ENCODE measurements around the gene SLC18B1. TPM values are rescaled to one million over a fixed set of nuclear protein-coding genes. Genes with fewer than 3 reads are reported as not detected.

The SLC18B1 gene
- total RNA-seq, 3 donors from 2014 or later (not counting 1 experiment from before 2014, with no cell fraction given): 2.5 to 3.6 (median 3.0) TPM

DNA sequence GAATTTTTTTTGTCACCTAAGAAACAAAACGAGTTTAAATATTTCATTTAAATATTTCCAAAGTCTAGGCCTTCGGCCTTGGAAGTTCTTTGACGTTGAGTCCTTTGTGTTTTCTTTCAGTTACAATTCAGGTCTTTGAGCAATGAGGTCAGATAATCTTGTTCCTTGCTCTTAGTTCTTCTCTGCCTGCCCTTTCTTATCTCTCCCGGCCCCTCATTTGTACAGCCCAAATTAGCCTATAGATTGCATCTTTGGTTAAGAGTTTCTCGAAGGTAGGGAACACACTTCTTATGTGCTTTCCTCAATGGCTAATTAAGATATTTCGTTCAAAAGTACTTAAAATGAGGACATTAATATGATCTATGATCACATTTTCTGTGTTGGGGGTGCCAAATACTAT, 34.5 kb upstream of the SLC18B1 start:
- H3K36me3 Mint-ChIP-seq: no peaks in the 10 kb centered on the region
- WGBS (ENCODE audit: insufficient coverage): 89% methylated on average over 6 of the region's 6 CpGs
- no peak overlapping the region for H3K4me3 ChIP-seq (ENCODE audit: low read length)
- no peaks in the 10 kb centered on the region for H3K4me1 ChIP-seq (ENCODE audit: control insufficient read depth, insufficient read depth, low read length)
- ATAC-seq (no peak), DNase-seq (no peak)
- intact Hi-C loops (cut with micrococcal nuclease): no loop called here
- no peaks in the 10 kb centered on the region for H3K9me3 Mint-ChIP-seq
- peaks cover 0 to 7% of the 10 kb centered on the region in 2 donors for H3K27me3 Mint-ChIP-seq (ENCODE audit: low read depth in 2 of 2)
- no peaks in the 10 kb centered on the region for H3K9me3 ChIP-seq (ENCODE audit: control insufficient read depth, insufficient read depth, low read length)
- no peaks in the 10 kb centered on the region for H3K27me3 ChIP-seq (ENCODE audit: control insufficient read depth, insufficient read depth, low read length)
- no peak overlapping the region for H3K4me3 Mint-ChIP-seq
- H3K27ac Mint-ChIP-seq: no peak overlapping the region
- H3K27ac ChIP-seq (ENCODE audit: low read length): no peak overlapping the region
- no peaks in the 10 kb centered on the region for H3K4me1 Mint-ChIP-seq
- TF ChIP-seq, protein P1, sequence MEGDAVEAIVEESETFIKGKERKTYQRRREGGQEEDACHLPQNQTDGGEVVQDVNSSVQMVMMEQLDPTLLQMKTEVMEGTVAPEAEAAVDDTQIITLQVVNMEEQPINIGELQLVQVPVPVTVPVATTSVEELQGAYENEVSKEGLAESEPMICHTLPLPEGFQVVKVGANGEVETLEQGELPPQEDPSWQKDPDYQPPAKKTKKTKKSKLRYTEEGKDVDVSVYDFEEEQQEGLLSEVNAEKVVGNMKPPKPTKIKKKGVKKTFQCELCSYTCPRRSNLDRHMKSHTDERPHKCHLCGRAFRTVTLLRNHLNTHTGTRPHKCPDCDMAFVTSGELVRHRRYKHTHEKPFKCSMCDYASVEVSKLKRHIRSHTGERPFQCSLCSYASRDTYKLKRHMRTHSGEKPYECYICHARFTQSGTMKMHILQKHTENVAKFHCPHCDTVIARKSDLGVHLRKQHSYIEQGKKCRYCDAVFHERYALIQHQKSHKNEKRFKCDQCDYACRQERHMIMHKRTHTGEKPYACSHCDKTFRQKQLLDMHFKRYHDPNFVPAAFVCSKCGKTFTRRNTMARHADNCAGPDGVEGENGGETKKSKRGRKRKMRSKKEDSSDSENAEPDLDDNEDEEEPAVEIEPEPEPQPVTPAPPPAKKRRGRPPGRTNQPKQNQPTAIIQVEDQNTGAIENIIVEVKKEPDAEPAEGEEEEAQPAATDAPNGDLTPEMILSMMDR (IDR thresholded peaks at IDR 0.05): no peak
- no peaks in the 10 kb centered on the region for H3K36me3 ChIP-seq (ENCODE audit: control insufficient read depth, insufficient read depth, low read length)

DNA sequence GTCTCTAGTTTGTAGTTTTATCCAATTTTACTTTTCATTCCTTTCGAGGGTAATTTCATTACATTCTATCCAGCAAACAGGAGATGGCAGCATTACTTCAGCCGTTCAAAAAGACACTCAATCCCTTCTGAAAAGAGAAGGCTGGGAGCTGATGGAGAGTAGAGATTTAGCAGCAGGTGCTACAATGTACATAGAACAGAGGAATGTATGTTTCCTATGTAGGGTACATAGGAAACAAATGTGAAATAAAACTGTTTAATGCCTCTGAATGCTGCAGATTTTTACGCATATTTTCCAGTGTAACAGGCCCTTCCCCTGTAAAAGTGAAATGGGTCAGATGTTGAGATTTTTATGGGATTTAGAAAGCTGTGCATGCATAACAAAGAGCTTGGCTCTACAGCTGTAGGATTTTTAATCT, 31.9 kb upstream of the SLC18B1 start:
- no peaks in the 10 kb centered on the region for H3K36me3 Mint-ChIP-seq
- Histone ChIP-seq H3K27ac (ENCODE audit: low read length) (no peak overlapping the region), H3K27me3 (ENCODE audit: control insufficient read depth, insufficient read depth, low read length) (no peaks in the 10 kb centered on the region), H3K36me3 (ENCODE audit: control insufficient read depth, insufficient read depth, low read length) (no peaks in the 10 kb centered on the region), H3K4me3 (ENCODE audit: low read length) (no peak overlapping the region), H3K9me3 (ENCODE audit: control insufficient read depth, insufficient read depth, low read length) (no peaks in the 10 kb centered on the region), H3K4me1 (ENCODE audit: control insufficient read depth, insufficient read depth, low read length) (no peaks in the 10 kb centered on the region)
- intact Hi-C loops (cut with micrococcal nuclease): no loop called here
- no peaks in the 10 kb centered on the region for H3K4me1 Mint-ChIP-seq
- WGBS (ENCODE audit: insufficient coverage): 41% methylated on average over 2 of the region's 3 CpGs
- TF ChIP-seq, protein P1 (IDR thresholded peaks at IDR 0.05): no peak
- no peak for ATAC-seq
- H3K27me3 Mint-ChIP-seq (ENCODE audit: low read depth in 2 of 2): peaks cover 0 to 4% of the 10 kb centered on the region in 2 donors
- H3K27ac Mint-ChIP-seq: no peak overlapping the region
- DNase-seq: peak in 1 of 2 donors; percentile 14
- no peak overlapping the region for H3K4me3 Mint-ChIP-seq
- no peaks in the 10 kb centered on the region for H3K9me3 Mint-ChIP-seq

DNA sequence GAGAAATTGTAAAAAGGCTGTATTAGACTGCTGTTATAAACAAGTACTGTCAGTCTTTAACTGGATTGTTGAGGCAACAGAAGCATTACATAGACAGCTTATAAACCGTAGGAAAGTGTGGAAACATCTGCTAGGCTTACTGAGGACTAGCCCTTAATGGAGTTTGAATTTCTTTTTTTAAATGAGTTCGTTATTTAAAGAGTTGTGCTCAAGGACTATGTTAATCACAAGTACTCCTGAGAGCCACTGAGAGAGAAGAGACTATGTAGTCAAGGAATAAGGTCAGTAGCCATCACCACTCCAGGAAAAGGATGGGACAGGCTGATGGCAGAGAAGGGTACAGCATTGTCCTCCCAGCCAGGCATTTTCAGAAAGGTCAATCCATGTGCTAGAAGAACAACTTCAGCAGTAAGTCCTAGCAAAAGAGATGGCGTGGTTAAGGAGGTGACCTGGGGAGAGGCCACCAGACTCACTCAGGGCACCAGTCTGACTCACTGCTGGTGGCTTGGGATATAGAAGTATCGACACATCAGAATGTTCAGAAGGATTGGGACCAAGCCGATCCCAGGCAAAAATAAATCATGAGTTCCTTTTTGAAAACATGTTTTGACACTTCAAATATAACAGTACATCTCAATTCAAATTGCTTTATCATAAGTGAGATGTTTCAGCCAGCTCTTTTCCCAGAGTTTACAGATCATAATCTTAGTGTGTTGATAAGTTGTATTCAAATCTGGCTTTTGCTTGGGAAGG, 22.4 kb upstream of the SLC18B1 start:
- ATAC-seq (peak in 1 of 3 donors; percentile 7), DNase-seq (peak in 1 of 2 donors; percentile 12)
- intact Hi-C loops (cut with micrococcal nuclease): no loop called here
- no peaks in the 10 kb centered on the region for H3K27me3 Mint-ChIP-seq (ENCODE audit: low read depth in 2 of 2)
- H3K36me3 Mint-ChIP-seq: peaks cover 27% of the 10 kb centered on the region
- Histone ChIP-seq H3K36me3 (ENCODE audit: control insufficient read depth, insufficient read depth, low read length) (peaks cover 37% of the 10 kb centered on the region), H3K27ac (ENCODE audit: low read length) (peak overlapping the region; percentile 16), H3K4me3 (ENCODE audit: low read length) (no peak overlapping the region), H3K27me3 (ENCODE audit: control insufficient read depth, insufficient read depth, low read length) (no peaks in the 10 kb centered on the region), H3K9me3 (ENCODE audit: control insufficient read depth, insufficient read depth, low read length) (no peaks in the 10 kb centered on the region), H3K4me1 (ENCODE audit: control insufficient read depth, insufficient read depth, low read length) (peaks cover 6% of the 10 kb centered on the region)
- H3K4me3 Mint-ChIP-seq: no peak overlapping the region
- H3K27ac Mint-ChIP-seq: peak overlapping the region; percentile 65 to 82
- H3K4me1 Mint-ChIP-seq: peaks cover 36 to 39% of the 10 kb centered on the region in 2 donors
- 84% methylated on average over 5 of the region's 5 CpGs for whole genome bisulfite sequencing (ENCODE audit: insufficient coverage)
- H3K9me3 Mint-ChIP-seq: no peaks in the 10 kb centered on the region
- TF ChIP-seq, protein P1 (IDR thresholded peaks at IDR 0.05): no peak

All from natural killer cell (primary cell).